Neural progenitor cell (in vitro differentiated cells): ENCODE data around the gene ARL3. TPM values are rescaled to one million over a fixed set of nuclear protein-coding genes. Genes with fewer than 3 reads are reported as not detected.

Experiments
- DNase-seq: peaks from one replicate; pipeline ENCODE4 v3.0.0-alpha.2; 2016; ENCODE audit warnings: low spot score
- H2AFZ ChIP-seq: fragments of 200-600 bp; sonication (generic); replicated peaks from 2 replicates; pipeline ENCODE4 v1.6.1; 2016; ENCODE audit warnings: antibody characterized with exemption
- H3F3A ChIP-seq: fragments of 200-600 bp; sonication (generic); 2 replicates; pipeline ENCODE4 v1.6.1; 2016; ENCODE audit warnings: antibody characterized with exemption, low read depth
- H3K27ac ChIP-seq: fragments of 200-600 bp; sonication (generic); 2 replicates; pipeline ENCODE4 v1.5.1; 2016; ENCODE audit warnings: mild to moderate bottlenecking
- H3K27me3 ChIP-seq: fragments of 200-600 bp; sonication (generic); 2 replicates; pipeline ENCODE4 v1.6.1; 2016; ENCODE audit warnings: mild to moderate bottlenecking, moderate library complexity
- H3K36me3 ChIP-seq: fragments of 200-600 bp; sonication (generic); 2 replicates; pipeline ENCODE4 v1.5.1; 2016
- H3K4me1 ChIP-seq: fragments of 200-600 bp; sonication (generic); 2 replicates; pipeline ENCODE4 v1.6.1; 2016; ENCODE audit warnings: mixed run types
- H3K4me2 ChIP-seq: fragments of 200-600 bp; sonication (generic); 2 replicates; pipeline ENCODE4 v1.6.1; 2016
- H3K4me3 ChIP-seq: fragments of 200-600 bp; sonication (generic); 2 replicates; pipeline ENCODE4 v1.5.1; 2016
- H3K79me2 ChIP-seq: fragments of 200-600 bp; sonication (generic); 2 replicates; pipeline ENCODE4 v1.6.1; 2016; ENCODE audit warnings: low read depth
- H3K9ac ChIP-seq: fragments of 200-600 bp; sonication (generic); 2 replicates; pipeline ENCODE4 v1.6.1; 2016
- H3K9me3 ChIP-seq: fragments of 200-600 bp; sonication (generic); 2 replicates; pipeline ENCODE4 v1.5.1; 2016; ENCODE audit warnings: low read depth
- H4K20me1 ChIP-seq: fragments of 200-600 bp; sonication (generic); 2 replicates; pipeline ENCODE4 v1.6.1; 2016; ENCODE audit warnings: low read depth
- H3K27ac Mint-ChIP-seq: 3 replicates; pipeline ENCODE4 v1.8.0; 2021; ENCODE audit warnings: mixed read lengths
- H3K27me3 Mint-ChIP-seq: 2 replicates; pipeline ENCODE4 v1.8.0; 2022; ENCODE audit warnings: low read depth, mild to moderate bottlenecking, inconsistent platforms, moderate library complexity, mixed read lengths; ENCODE audit not compliant: insufficient read depth
- H3K36me3 Mint-ChIP-seq: 3 replicates; pipeline ENCODE4 v1.8.0; 2021; ENCODE audit warnings: mixed read lengths
- H3K4me1 Mint-ChIP-seq: 3 replicates; pipeline ENCODE4 v1.8.0; 2021; ENCODE audit warnings: mixed read lengths
- H3K4me3 Mint-ChIP-seq: 3 replicates; pipeline ENCODE4 v1.8.0; 2021; ENCODE audit warnings: mild to moderate bottlenecking, moderate library complexity, mixed read lengths
- H3K9me3 Mint-ChIP-seq: 3 replicates; pipeline ENCODE4 v1.8.0; 2020; ENCODE audit warnings: mixed read lengths
- CTCF ChIP-seq: fragments of 200-600 bp; sonication (generic); IDR thresholded peaks from 2 replicates; pipeline ENCODE4 v1.5.1; 2017; ENCODE audit warnings: antibody characterized with exemption, mild to moderate bottlenecking
- EZH2 ChIP-seq: fragments of 200-600 bp; sonication (generic); IDR thresholded peaks from 2 replicates; pipeline ENCODE4 v1.6.1; 2017; ENCODE audit warnings: antibody characterized with exemption, mild to moderate bottlenecking, moderate library complexity
- EZH2phosphoT487 ChIP-seq: fragments of 200-600 bp; sonication (generic); IDR thresholded peaks from 2 replicates; pipeline ENCODE4 v1.6.1; 2017; ENCODE audit warnings: antibody characterized with exemption
- total RNA-seq: library from RNA; depleted of rRNA; stranded (reverse); fragments of >200 nt; gene quantifications from 2 replicates; pipeline ENCODE4 v1.2.3, GENCODE V29; 2015; ENCODE audit warnings: low replicate concordance

The ARL3 gene
- total RNA-seq, 1 donor from 2014 or later: 29.7 TPM

- Mint-ChIP-seq H3K27me3 (peaks cover 5% of the 10 kb centered on the region), H3K9me3 (no peaks in the 10 kb centered on the region), H3K27ac (no peak overlapping the region), H3K4me1 (peaks cover 20% of the 10 kb centered on the region), H3K36me3 (peaks cover 24% of the 10 kb centered on the region), H3K4me3 (no peak overlapping the region)
- TF ChIP-seq CTCF (no peak), EZH2phosphoT487 (no peak), EZH2 (no peak)
- Histone ChIP-seq H3K4me3 (no peak overlapping the region), H3K79me2 (peaks cover 12% of the 10 kb centered on the region), H3K27me3 (no peaks in the 10 kb centered on the region), H3K36me3 (no peaks in the 10 kb centered on the region), H3K27ac (peak overlapping the region; percentile 67), H2AFZ (no peak overlapping the region), H3F3A (peaks cover 21% of the 10 kb centered on the region), H4K20me1 (peaks cover 19% of the 10 kb centered on the region), H3K4me1 (peaks cover 10% of the 10 kb centered on the region), H3K9ac (no peak overlapping the region), H3K4me2 (no peak overlapping the region), H3K9me3 (no peaks in the 10 kb centered on the region)
- DNase-seq: no peak
Measured at GRCh38 chr10:102657984-102658724, 56.0 kb downstream of the ARL3 start.

GRCh38 chr10:102657451-102657850 lies 56.7 kb downstream of the ARL3 start:
- H3K4me1 Mint-ChIP-seq: peaks cover 24% of the 10 kb centered on the region
- Histone ChIP-seq H3K27ac (no peak overlapping the region), H2AFZ (no peak overlapping the region), H3K4me3 (no peak overlapping the region), H3K4me2 (no peak overlapping the region), H3K4me1 (peaks cover 14% of the 10 kb centered on the region), H3K9ac (no peak overlapping the region), H3K9me3 (no peaks in the 10 kb centered on the region), H3K79me2 (peaks cover 19% of the 10 kb centered on the region), H3K36me3 (no peaks in the 10 kb centered on the region), H3F3A (peaks cover 21% of the 10 kb centered on the region), H4K20me1 (peaks cover 26% of the 10 kb centered on the region), H3K27me3 (no peaks in the 10 kb centered on the region)
- H3K27ac Mint-ChIP-seq: no peak overlapping the region
- peaks cover 27% of the 10 kb centered on the region for H3K36me3 Mint-ChIP-seq
- H3K9me3 Mint-ChIP-seq: no peaks in the 10 kb centered on the region
- no peak for DNase-seq
- H3K4me3 Mint-ChIP-seq: no peak overlapping the region
- H3K27me3 Mint-ChIP-seq: peaks cover 5% of the 10 kb centered on the region
- TF ChIP-seq CTCF: no peak
- no peak for TF ChIP-seq EZH2phosphoT487
- no peak for TF ChIP-seq EZH2

DNA sequence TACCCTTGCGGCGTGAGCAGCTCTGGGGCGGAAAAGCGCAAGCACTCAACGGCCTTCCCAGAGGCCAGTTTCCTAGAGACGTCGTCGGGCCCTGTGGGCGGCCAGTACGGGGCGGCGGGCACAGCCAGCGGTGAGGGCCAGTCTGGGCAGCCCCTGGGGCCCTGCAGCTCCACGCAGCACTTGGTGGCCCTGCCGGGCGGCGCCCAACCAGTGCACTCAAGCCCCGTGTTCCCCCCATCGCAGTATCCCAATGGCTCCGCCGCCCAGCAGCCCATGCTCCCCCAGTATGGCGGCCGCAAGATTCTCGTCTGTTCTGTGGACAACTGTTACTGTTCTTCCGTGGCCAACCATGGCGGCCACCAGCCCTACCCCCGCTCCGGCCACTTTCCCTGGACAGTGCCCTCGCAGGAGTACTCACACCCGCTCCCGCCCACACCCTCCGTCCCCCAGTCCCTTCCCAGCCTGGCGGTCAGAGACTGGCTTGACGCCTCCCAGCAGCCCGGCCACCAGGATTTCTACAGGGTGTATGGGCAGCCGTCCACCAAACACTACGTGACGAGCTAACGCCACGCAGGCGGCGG lies 57.3 kb downstream of the ARL3 start:
- no peaks in the 10 kb centered on the region for H3K9me3 ChIP-seq
- H3K4me1 ChIP-seq: peaks cover 19% of the 10 kb centered on the region
- H3K79me2 ChIP-seq: peaks cover 24% of the 10 kb centered on the region
- H2AFZ ChIP-seq: no peak overlapping the region
- no peak overlapping the region for H3K4me3 Mint-ChIP-seq
- no peak overlapping the region for H3K27ac Mint-ChIP-seq
- H3K9ac ChIP-seq: no peak overlapping the region
- no peaks in the 10 kb centered on the region for H3K27me3 ChIP-seq
- H3K4me2 ChIP-seq: no peak overlapping the region
- H3F3A ChIP-seq: peaks cover 21% of the 10 kb centered on the region
- H3K4me3 ChIP-seq: no peak overlapping the region
- peaks cover 5% of the 10 kb centered on the region for H3K27me3 Mint-ChIP-seq
- H3K9me3 Mint-ChIP-seq: no peaks in the 10 kb centered on the region
- peaks cover 32% of the 10 kb centered on the region for H4K20me1 ChIP-seq
- no peak overlapping the region for H3K27ac ChIP-seq
- peaks cover 27% of the 10 kb centered on the region for H3K36me3 Mint-ChIP-seq
- no peak for TF ChIP-seq EZH2phosphoT487
- DNase-seq: no peak
- no peaks in the 10 kb centered on the region for H3K36me3 ChIP-seq
- H3K4me1 Mint-ChIP-seq: peaks cover 28% of the 10 kb centered on the region

GRCh38 chr10:102656026-102656425 lies 58.2 kb downstream of the ARL3 start:
- Histone ChIP-seq H3K27me3 (no peaks in the 10 kb centered on the region), H3K79me2 (peaks cover 33% of the 10 kb centered on the region), H3K4me3 (no peak overlapping the region), H3F3A (peaks cover 21% of the 10 kb centered on the region), H3K9ac (no peak overlapping the region), H3K4me2 (no peak overlapping the region), H4K20me1 (peaks cover 40% of the 10 kb centered on the region), H2AFZ (no peak overlapping the region), H3K9me3 (no peaks in the 10 kb centered on the region), H3K36me3 (no peaks in the 10 kb centered on the region), H3K4me1 (peaks cover 22% of the 10 kb centered on the region), H3K27ac (no peak overlapping the region)
- no peak overlapping the region for H3K4me3 Mint-ChIP-seq
- DNase-seq: no peak
- H3K36me3 Mint-ChIP-seq: peaks cover 27% of the 10 kb centered on the region
- no peaks in the 10 kb centered on the region for H3K9me3 Mint-ChIP-seq
- peaks cover 27% of the 10 kb centered on the region for H3K4me1 Mint-ChIP-seq
- no peak for TF ChIP-seq EZH2
- H3K27ac Mint-ChIP-seq: no peak overlapping the region
- H3K27me3 Mint-ChIP-seq: peaks cover 2% of the 10 kb centered on the region
